Progenitor cell of endocrine pancreas (in vitro differentiated cells): ENCODE results near the gene SUMO3. TPM values are rescaled to one million over a fixed set of nuclear protein-coding genes. Genes with fewer than 3 reads are reported as not detected.
A peak's percentile ranks its signal among the peaks of the same experiment; 100 is the strongest.

Experiments
- DNase-seq: peaks from one replicate; pipeline ENCODE4 v3.0.0; 2021; ENCODE audit warnings: low spot score; ENCODE audit not compliant: unreplicated experiment
- H3K27ac Mint-ChIP-seq: 2 replicates; pipeline ENCODE4 v1.8.0; 2021; ENCODE audit warnings: mild to moderate bottlenecking, moderate library complexity, mixed read lengths
- H3K27me3 Mint-ChIP-seq: 2 replicates; pipeline ENCODE4 v1.8.0; 2021; ENCODE audit warnings: mixed read lengths
- H3K36me3 Mint-ChIP-seq: 2 replicates; pipeline ENCODE4 v1.8.0; 2022; ENCODE audit warnings: mixed read lengths; ENCODE audit not compliant: insufficient read depth
- H3K4me1 Mint-ChIP-seq: 2 replicates; pipeline ENCODE4 v1.8.0; 2021; ENCODE audit warnings: low read depth, mixed read lengths
- H3K4me3 Mint-ChIP-seq: 2 replicates; pipeline ENCODE4 v1.8.0; 2021; ENCODE audit warnings: low read depth, mild to moderate bottlenecking, moderate library complexity, mixed read lengths
- H3K9me3 Mint-ChIP-seq: 2 replicates; pipeline ENCODE4 v1.8.0; 2021; ENCODE audit warnings: low read depth, mixed read lengths
- CTCF ChIP-seq: fragments of 200-600 bp; sonication (generic); IDR thresholded peaks from one replicate; pipeline ENCODE4 v1.5.0; 2021; ENCODE audit warnings: antibody characterized with exemption, mild to moderate bottlenecking; ENCODE audit not compliant: unreplicated experiment
- total RNA-seq: library from RNA; stranded (reverse); gene quantifications from 2 replicates; pipeline ENCODE4 v1.2.1, GENCODE V29; 2021

Gene SUMO3
- total RNA-seq, 1 donor from 2014 or later = 65.0 TPM

DNA sequence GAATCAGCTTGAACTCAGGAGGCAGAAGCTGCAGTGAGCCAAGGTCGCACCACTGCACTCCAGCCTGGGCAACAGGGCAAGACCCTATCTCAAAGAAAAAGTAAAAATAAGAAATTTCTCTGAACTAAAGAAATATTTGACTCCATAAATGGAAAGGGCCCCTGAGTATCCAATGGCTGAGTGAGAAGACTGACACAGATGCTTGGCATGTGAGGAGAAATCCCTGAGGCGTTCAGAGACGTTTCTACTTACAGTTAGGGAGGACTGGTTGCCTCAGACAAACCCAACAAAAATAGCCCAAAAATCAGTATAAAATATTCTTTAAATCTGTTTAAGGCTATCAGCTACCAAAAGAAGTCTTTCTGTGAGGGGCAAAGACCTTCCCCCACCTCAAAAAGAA is 3.0 kb upstream of the SUMO3 start:
- Mint-ChIP-seq H3K4me3 (no peak overlapping the region), H3K36me3 (peaks cover 3% of the 10 kb centered on the region), H3K4me1 (peaks cover 3% of the 10 kb centered on the region), H3K27ac (no peak overlapping the region), H3K9me3 (peaks cover 18% of the 10 kb centered on the region), H3K27me3 (no peaks in the 10 kb centered on the region)
- no peak for TF ChIP-seq CTCF
- DNase-seq = no peak

GRCh38 chr21:44819283-44820243 is 1.7 kb upstream of the SUMO3 start:
- no peak for TF ChIP-seq CTCF
- Mint-ChIP-seq H3K36me3 (peaks cover 3% of the 10 kb centered on the region), H3K4me1 (peaks cover 3% of the 10 kb centered on the region), H3K9me3 (peaks cover 18% of the 10 kb centered on the region), H3K27ac (peak overlapping the region; percentile 45), H3K27me3 (no peaks in the 10 kb centered on the region), H3K4me3 (peak overlapping the region; percentile 62)
- no peak for DNase-seq

- H3K27me3 Mint-ChIP-seq = no peaks in the 10 kb centered on the region
- DNase-seq = no peak
- H3K4me1 Mint-ChIP-seq = peaks cover 3% of the 10 kb centered on the region
- H3K9me3 Mint-ChIP-seq = peaks cover 16% of the 10 kb centered on the region
- no peak for TF ChIP-seq CTCF
- peaks cover 1% of the 10 kb centered on the region for H3K36me3 Mint-ChIP-seq
- H3K27ac Mint-ChIP-seq = no peak overlapping the region
- H3K4me3 Mint-ChIP-seq = peak overlapping the region; percentile 62
Observed at GRCh38 chr21:44818640-44819011, 764 bp upstream of the SUMO3 start.

- Mint-ChIP-seq H3K27me3 (no peaks in the 10 kb centered on the region), H3K27ac (no peak overlapping the region), H3K4me3 (peak overlapping the region; percentile 64)
Observed at GRCh38 chr21:44817506-44817880, 369 bp downstream of the SUMO3 start.

More at GRCh38 chr21:44817506-44817880, 369 bp downstream of the SUMO3 start:
- Mint-ChIP-seq H3K36me3 (no peaks in the 10 kb centered on the region), H3K4me1 (peaks cover 3% of the 10 kb centered on the region), H3K9me3 (peaks cover 7% of the 10 kb centered on the region)
- TF ChIP-seq CTCF = no peak
- peak; percentile 81 for DNase-seq
